Measurements from ENCODE around the gene CXorf65. TPM values are rescaled to one million over a fixed set of nuclear protein-coding genes. Genes with fewer than 3 reads are reported as not detected.

Gene CXorf65
- polyA plus RNA-seq, 3 donors: 0.19 TPM; not detected in 2

DNA sequence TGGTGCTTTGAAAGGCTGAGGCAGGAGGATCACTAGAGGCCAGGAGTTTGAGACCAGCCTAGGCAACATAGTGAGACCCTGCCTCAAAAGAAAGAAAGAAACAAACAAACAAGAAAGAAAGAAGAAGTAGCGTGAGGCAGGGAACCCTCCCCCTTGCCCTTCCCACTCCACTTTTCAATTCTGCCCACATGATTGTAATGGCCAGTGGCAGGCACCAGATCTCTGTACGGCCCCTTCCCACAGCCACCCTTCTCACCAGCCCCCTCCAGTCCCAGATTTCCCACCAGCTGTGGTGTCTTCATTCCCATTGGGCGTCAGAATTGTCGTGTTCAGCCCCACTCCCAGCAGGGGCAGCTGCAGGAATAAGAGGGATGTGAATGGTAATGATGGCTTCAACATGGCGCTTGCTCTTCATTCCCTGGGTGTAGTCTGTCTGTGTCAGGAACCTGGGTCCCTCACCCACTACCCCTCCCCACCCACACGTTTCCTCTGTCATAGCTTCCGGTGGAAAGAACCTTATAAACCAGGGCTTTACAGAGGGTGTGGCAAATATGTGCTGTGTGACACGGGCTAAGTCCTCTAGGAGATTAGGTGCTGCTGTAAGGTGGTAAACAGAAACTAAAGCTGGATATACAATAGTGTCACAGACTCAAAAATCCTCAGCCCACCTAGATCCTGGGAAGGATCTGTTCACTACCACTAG, 4.8 kb upstream of the CXorf65 start, which contains the start of gene IL2RG:
TSS of gene IL2RG (minus strand) at position 437 of the 703 bp plus-strand sequence. CDS start at position 399, 38 bp downstream.
- WGBS, 3 donors: 35 to 64% (median 38%) methylated on average over 7 to 8 of the region's 8 CpGs
- H3K27ac ChIP-seq (ENCODE audit: low read depth, low read length): no peak within 1 kb of the TSS

- H3K27ac ChIP-seq (ENCODE audit: low read depth, low read length): no peak overlapping the region
- 78 to 93% (median 91%) methylated on average over 6 of the region's 6 CpGs for WGBS, 3 donors
Measured at GRCh38 chrX:71109051-71109450, 2.5 kb upstream of the CXorf65 start.

DNA sequence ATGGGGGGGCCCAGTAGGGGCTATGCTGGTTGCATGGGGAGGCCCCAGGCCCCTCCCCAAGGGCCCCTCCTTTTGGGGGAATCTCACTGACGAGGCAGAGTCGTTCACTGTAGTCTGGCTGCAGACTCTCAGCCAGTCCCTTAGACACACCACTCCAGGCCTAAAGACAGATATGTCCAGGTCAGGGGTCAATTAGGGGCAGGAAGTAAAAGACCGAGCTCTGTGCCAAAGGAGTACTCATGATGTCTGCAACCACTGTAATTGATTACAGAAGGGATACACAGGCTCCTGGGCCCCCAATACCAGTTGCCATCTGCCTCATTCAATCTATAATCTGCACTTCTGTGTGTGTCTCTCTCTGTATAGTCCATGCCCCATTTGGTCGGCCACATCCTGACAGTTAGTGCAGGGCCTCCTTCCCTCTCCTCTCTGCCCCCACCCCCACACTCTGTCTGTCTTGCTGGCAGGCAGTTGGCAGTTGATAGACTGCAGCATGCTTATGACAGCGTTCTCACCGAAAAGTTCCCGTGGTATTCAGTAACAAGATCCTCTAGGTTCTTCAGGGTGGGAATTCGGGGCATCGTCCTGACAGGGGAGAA, 1.3 kb upstream of the CXorf65 start:
- WGBS, 3 donors: 28 to 48% (median 45%) methylated on average over 7 to 9 of the region's 9 CpGs
- H3K27ac ChIP-seq (ENCODE audit: low read depth, low read length): no peak overlapping the region

GRCh38 chrX:71107245-71107644, 705 bp upstream of the CXorf65 start:
- 47 to 91% (median 65%) methylated on average over 4 of the region's 4 CpGs for WGBS, 3 donors
- no peak overlapping the region for H3K27ac ChIP-seq (ENCODE audit: low read depth, low read length)

DNA sequence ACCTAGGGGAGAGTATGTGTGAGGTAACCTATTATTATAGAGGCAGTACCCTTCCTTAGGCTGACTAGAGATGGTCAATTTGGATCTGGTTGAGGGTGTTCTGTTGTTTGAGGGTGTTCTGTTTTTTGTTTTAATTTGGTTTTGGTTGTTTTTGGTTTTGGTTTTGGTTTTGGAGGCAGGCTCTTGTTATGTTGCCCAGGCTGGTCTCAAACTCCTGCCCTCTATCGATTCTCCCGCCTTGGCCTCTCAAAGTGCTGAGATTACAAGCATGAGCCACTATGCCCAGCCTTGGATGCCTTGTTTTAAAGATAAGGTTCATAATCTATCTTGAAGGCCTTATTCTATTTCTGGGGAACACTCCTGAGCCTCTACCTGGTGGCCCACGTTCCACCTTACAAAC, 912 bp downstream of the CXorf65 start:
- 82 to 96% (median 83%) methylated on average over 3 of the region's 3 CpGs for WGBS, 3 donors

GRCh38 chrX:71103110-71103983, 3.2 kb downstream of the CXorf65 start:
- no peak overlapping the region for H3K27ac ChIP-seq (ENCODE audit: low read depth, low read length)

More for the DNA sequence above, 912 bp downstream of the CXorf65 start:
- no peak overlapping the region for H3K27ac ChIP-seq (ENCODE audit: low read depth, low read length)

GRCh38 chrX:71102292-71102691, 4.2 kb downstream of the CXorf65 start:
- WGBS, 3 donors: 40 to 65% (median 59%) methylated on average over 2 to 3 of the region's 3 CpGs
- no peak overlapping the region for H3K27ac ChIP-seq (ENCODE audit: low read depth, low read length)

More at GRCh38 chrX:71103110-71103983, 3.2 kb downstream of the CXorf65 start:
- 22 to 26% (median 23%) methylated on average over 6 to 9 of the region's 10 CpGs for WGBS, 3 donors

GRCh38 chrX:71100581-71101505, 5.7 kb downstream of the CXorf65 start:
- H3K27ac ChIP-seq (ENCODE audit: low read depth, low read length): no peak overlapping the region
- WGBS, 3 donors: 67 to 85% (median 85%) methylated on average over 28 to 31 of the region's 31 CpGs

- WGBS, 3 donors: 71 to 97% (median 91%) methylated on average over 4 of the region's 4 CpGs
Measured at GRCh38 chrX:71099736-71100135, 6.8 kb downstream of the CXorf65 start.

GRCh38 chrX:71098951-71099506, 7.5 kb downstream of the CXorf65 start:
- 60 to 78% (median 66%) methylated on average over 5 of the region's 5 CpGs for WGBS, 3 donors
- H3K27ac ChIP-seq (ENCODE audit: low read depth, low read length): no peak overlapping the region

More at GRCh38 chrX:71099736-71100135, 6.8 kb downstream of the CXorf65 start:
- H3K27ac ChIP-seq (ENCODE audit: low read depth, low read length): no peak overlapping the region

GRCh38 chrX:71098302-71098701, 8.2 kb downstream of the CXorf65 start:
- WGBS, 3 donors: 18 to 26% (median 18%) methylated on average over 2 of the region's 2 CpGs
- no peak overlapping the region for H3K27ac ChIP-seq (ENCODE audit: low read depth, low read length)

GRCh38 chrX:71096760-71097032, 9.8 kb downstream of the CXorf65 start:
- 2 to 37% (median 3%) methylated on average over 5 to 9 of the region's 9 CpGs for WGBS, 3 donors

GRCh38 chrX:71095981-71096759, 10.4 kb downstream of the CXorf65 start:
- no peak overlapping the region for H3K27ac ChIP-seq (ENCODE audit: low read depth, low read length)
- WGBS, 3 donors: 0 to 24% (median 0%) methylated on average over 20 to 46 of the region's 46 CpGs

More at GRCh38 chrX:71096760-71097032, 9.8 kb downstream of the CXorf65 start:
- H3K27ac ChIP-seq (ENCODE audit: low read depth, low read length): no peak overlapping the region

DNA sequence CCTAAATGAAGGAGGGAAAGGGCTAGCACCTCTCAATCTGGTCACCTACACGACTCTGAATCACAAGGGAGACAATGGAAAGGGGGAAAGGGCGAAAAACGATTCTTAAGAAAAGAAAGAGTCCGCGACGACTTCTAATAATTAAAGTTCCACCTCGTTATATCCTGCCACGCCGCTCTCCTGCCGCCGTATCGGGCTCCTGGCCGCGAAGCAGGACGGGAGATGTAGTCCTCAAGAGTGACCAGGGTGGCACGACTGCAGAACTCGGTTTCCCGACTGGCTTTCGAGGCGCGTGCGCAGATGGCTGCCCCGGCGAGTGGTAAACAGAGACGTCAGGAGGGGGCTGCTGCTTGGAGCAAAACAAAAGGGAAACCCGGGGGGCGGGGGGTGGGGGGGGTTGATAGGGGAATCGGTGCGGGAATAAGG, 11.0 kb downstream of the CXorf65 start, which contains the start of gene FOXO4:
TSS of gene FOXO4 (plus strand) at position 297 of the 426 bp plus-strand sequence. CDS start 678 bp downstream, outside the sequence.
- no peak within 1 kb of the TSS for H3K27ac ChIP-seq (ENCODE audit: low read depth, low read length)
- WGBS, 3 donors: 1 to 8% (median 1%) methylated on average over 26 to 29 of the region's 29 CpGs

- 25 to 39% (median 26%) methylated on average over 5 to 6 of the region's 6 CpGs for WGBS, 3 donors
- no peak overlapping the region for H3K27ac ChIP-seq (ENCODE audit: low read depth, low read length)
Measured at GRCh38 chrX:71095033-71095432, 11.5 kb downstream of the CXorf65 start.

DNA sequence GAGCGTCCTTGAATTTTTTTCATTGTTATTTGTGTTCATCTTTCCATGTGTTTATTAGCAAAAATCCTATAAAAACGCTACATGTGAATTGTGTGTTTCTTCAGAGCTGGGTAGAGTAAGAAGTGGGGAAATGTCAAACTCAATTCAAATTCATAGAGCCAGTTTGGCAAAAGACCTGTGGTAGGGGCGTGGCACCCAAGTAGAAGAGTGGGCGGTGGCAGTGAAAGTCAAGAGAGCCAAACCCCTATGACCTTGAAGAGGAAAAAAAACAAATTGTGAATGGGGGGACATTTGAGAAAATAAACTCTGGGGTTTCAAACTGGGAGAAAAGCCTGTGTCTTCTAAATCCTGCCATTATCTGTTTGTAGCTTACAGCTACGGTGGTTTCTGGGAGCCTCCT, 15.3 kb downstream of the CXorf65 start:
- 73 to 84% (median 84%) methylated on average over 5 of the region's 5 CpGs for WGBS, 3 donors
- H3K27ac ChIP-seq (ENCODE audit: low read depth, low read length): no peak overlapping the region

DNA sequence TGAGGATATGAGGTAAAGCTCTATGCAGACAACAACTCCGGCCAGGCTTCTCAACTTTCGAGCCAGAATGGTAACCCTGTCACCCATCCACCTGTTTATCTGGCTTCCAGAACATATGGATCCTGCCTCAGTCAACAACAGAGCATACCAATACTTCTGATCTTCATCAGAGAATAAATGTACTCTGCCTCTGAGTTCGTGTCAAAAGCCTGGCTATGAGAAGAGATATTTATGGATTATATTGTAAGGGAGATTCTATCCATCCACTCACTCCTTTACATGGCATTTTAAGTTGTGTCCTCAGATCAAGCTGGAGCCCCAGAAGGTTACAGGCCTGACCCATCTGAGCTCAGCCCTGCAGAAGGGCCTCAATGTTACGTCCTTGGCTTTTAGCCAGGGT, 20.6 kb downstream of the CXorf65 start:
- WGBS, 3 donors: 63 to 81% (median 77%) methylated on average over 4 of the region's 4 CpGs
- H3K27ac ChIP-seq (ENCODE audit: low read depth, low read length): no peak overlapping the region
